BE2C (cell line): ENCODE results near the gene AKAP13.

Experiments used
- DNase-seq: peaks from one replicate; pipeline ENCODE4 v3.0.0-alpha.2; 2020
- H3K27me3 ChIP-seq: fragments of 250-450 bp; sonication (Bioruptor Pico); 2 replicates; pipeline ENCODE4 v1.5.1; 2020; ENCODE audit warnings: mild to moderate bottlenecking
- H3K36me3 ChIP-seq: fragments of 250-450 bp; sonication (Bioruptor Pico); 2 replicates; pipeline ENCODE4 v1.5.1; 2020; ENCODE audit warnings: mild to moderate bottlenecking
- H3K4me1 ChIP-seq: fragments of 250-450 bp; sonication (Bioruptor Pico); 2 replicates; pipeline ENCODE4 v1.5.1; 2020
- H3K4me3 ChIP-seq: 2 replicates; pipeline ENCODE4 v1.5.1; 2011; ENCODE audit warnings: low read depth, low read length
- H3K9me3 ChIP-seq: fragments of 250-450 bp; sonication (Bioruptor Pico); 2 replicates; pipeline ENCODE4 v1.5.1; 2020
- TF ChIP-seq, protein P1 (sequence below): IDR thresholded peaks from 2 replicates; pipeline ENCODE4 v1.5.1; 2012; ENCODE audit warnings: mild to moderate bottlenecking, low read depth, low read length

AKAP13 gene

DNA sequence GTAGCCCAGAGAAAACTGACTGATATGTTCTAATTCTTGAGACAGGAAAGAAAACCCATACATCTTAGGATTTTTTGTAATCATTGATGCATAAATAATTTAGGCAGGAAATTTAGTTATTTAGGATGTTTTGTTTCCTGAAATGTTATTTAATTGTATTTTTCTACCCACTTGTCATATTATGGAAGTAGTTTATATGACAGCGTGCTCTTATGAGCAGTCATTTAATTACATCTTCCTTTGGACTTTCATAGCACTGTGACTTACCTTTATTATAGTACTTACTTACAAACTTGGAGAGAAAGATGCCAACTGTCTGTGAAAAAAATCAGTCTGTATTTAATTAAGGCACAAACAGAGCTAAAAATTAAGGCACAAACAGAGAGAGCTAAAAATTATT lies 65.0 kb downstream of the AKAP13 start:
- DNase-seq = no peak
- Histone ChIP-seq H3K9me3 (0 out of 2 replicates have a peak, but pooled peaks cover 1% of the 10 kb centered on the region), H3K4me3 (no peak overlapping the region), H3K36me3 (no peaks in the 10 kb centered on the region), H3K27me3 (no peaks in the 10 kb centered on the region), H3K4me1 (peaks cover 2% of the 10 kb centered on the region; the same call in 1 of the 2 replicates)
- TF ChIP-seq, protein P1, sequence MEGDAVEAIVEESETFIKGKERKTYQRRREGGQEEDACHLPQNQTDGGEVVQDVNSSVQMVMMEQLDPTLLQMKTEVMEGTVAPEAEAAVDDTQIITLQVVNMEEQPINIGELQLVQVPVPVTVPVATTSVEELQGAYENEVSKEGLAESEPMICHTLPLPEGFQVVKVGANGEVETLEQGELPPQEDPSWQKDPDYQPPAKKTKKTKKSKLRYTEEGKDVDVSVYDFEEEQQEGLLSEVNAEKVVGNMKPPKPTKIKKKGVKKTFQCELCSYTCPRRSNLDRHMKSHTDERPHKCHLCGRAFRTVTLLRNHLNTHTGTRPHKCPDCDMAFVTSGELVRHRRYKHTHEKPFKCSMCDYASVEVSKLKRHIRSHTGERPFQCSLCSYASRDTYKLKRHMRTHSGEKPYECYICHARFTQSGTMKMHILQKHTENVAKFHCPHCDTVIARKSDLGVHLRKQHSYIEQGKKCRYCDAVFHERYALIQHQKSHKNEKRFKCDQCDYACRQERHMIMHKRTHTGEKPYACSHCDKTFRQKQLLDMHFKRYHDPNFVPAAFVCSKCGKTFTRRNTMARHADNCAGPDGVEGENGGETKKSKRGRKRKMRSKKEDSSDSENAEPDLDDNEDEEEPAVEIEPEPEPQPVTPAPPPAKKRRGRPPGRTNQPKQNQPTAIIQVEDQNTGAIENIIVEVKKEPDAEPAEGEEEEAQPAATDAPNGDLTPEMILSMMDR = no peak

- Histone ChIP-seq H3K4me1 (no peaks in the 10 kb centered on the region), H3K36me3 (no peaks in the 10 kb centered on the region), H3K9me3 (0 out of 2 replicates have a peak, but pooled peaks cover 2% of the 10 kb centered on the region), H3K27me3 (no peaks in the 10 kb centered on the region), H3K4me3 (no peak overlapping the region)
- TF ChIP-seq, protein P1 = no peak
- no peak for DNase-seq
Measured at GRCh38 chr15:85451099-85451700, 70.8 kb downstream of the AKAP13 start.

DNA sequence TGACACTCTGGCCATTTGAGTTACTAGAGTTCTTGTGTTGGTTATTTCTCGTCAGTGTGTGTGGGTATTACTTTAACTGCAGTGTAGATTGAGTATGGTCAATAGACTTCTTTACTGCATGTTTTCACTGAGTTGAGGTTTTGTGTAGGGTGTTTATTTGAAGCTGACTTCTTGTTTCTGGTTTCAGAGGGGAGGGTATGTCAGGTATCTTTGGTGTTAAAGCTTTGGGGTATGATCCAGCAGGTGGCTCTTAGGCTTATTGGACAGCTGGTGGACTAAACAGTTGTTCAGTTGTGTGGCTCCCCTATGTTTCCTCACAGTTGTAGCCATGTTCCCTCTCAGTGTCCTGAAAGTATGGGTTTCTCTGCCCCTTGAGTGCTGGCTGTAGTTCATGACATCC lies 72.0 kb downstream of the AKAP13 start:
- H3K4me1 ChIP-seq = peaks cover under 1% of the 10 kb centered on the region; the same call in 1 of the 2 replicates
- H3K27me3 ChIP-seq = no peaks in the 10 kb centered on the region
- DNase-seq = no peak
- H3K4me3 ChIP-seq = no peak overlapping the region
- no peaks in the 10 kb centered on the region for H3K36me3 ChIP-seq
- TF ChIP-seq, protein P1 = no peak
- H3K9me3 ChIP-seq = 0 out of 2 replicates have a peak, but pooled peaks cover 2% of the 10 kb centered on the region

GRCh38 chr15:85453144-85453872 lies 72.9 kb downstream of the AKAP13 start:
- Histone ChIP-seq H3K9me3 (0 out of 2 replicates have a peak, but pooled peaks cover 2% of the 10 kb centered on the region), H3K4me3 (no peak overlapping the region)
- DNase-seq = no peak

GRCh38 chr15:85454403-85454802 lies 74.0 kb downstream of the AKAP13 start:
- Histone ChIP-seq H3K4me1 (peaks cover 3% of the 10 kb centered on the region; the same call in 1 of the 2 replicates), H3K9me3 (0 out of 2 replicates have a peak, but pooled peaks cover 2% of the 10 kb centered on the region), H3K27me3 (no peaks in the 10 kb centered on the region), H3K4me3 (no peak overlapping the region), H3K36me3 (no peaks in the 10 kb centered on the region)
- no peak for DNase-seq
- TF ChIP-seq, protein P1 = no peak

More at GRCh38 chr15:85453144-85453872, 72.9 kb downstream of the AKAP13 start:
- Histone ChIP-seq H3K4me1 (peaks cover 3% of the 10 kb centered on the region; the same call in 1 of the 2 replicates), H3K27me3 (no peaks in the 10 kb centered on the region), H3K36me3 (no peaks in the 10 kb centered on the region)
- TF ChIP-seq, protein P1 = no peak

- H3K4me3 ChIP-seq = no peak overlapping the region
- no peaks in the 10 kb centered on the region for H3K36me3 ChIP-seq
- no peak for DNase-seq
- peaks cover 13% of the 10 kb centered on the region; the same call in 1 of the 2 replicates for H3K4me1 ChIP-seq
- H3K9me3 ChIP-seq = no peaks in the 10 kb centered on the region
- TF ChIP-seq, protein P1 = no peak
- no peaks in the 10 kb centered on the region for H3K27me3 ChIP-seq
Measured at GRCh38 chr15:85455891-85456290, 75.5 kb downstream of the AKAP13 start.
